ENCODE measurements around the gene CRABP2. TPM values are rescaled to one million over a fixed set of nuclear protein-coding genes. Genes with fewer than 3 reads are reported as not detected.

Gene CRABP2
- total RNA-seq, 2 experiments from 2014 or later, result 0.78 to 0.90 TPM

- no peak overlapping the region for H3K4me3 Mint-ChIP-seq
Observed at GRCh38 chr1:156652131-156652991, 53.0 kb downstream of the CRABP2 start.

More at GRCh38 chr1:156652131-156652991, 53.0 kb downstream of the CRABP2 start:
- TF ChIP-seq CTCF (IDR thresholded peaks at IDR 0.05), result no peak
- H3K27ac Mint-ChIP-seq, result no peak overlapping the region
- H3K36me3 Mint-ChIP-seq (ENCODE audit: low read depth), result no peaks in the 10 kb centered on the region
- H3K9me3 Mint-ChIP-seq, result no peaks in the 10 kb centered on the region
- CTCF ChIA-PET, result interaction anchor here (0.9 to 2.4 kb wide), 6 partner anchors 10 to 36 kb away, joined by 4 to 11 read pairs (median 5); partner anchors contain the start of genes BCAN and HAPLN2
- ATAC-seq (no peak), DNase-seq (peak; percentile 35)
- peaks cover 74% of the 10 kb centered on the region for H3K27me3 Mint-ChIP-seq
- POLR2A ChIA-PET, result interaction anchor here (1.2 to 2.1 kb wide), 2 partner anchors 9 to 10 kb away, joined by 3 to 9 read pairs; no protein-coding TSS in a partner anchor
- peaks cover 9% of the 10 kb centered on the region for H3K4me1 Mint-ChIP-seq (ENCODE audit: low read depth)
- intact Hi-C loops (cut with micrococcal nuclease), result no loop called here

Other genes with a start within 250 kb of the CRABP2 start
- gene MEF2D, start 204.8 kb downstream of the CRABP2 start, total RNA-seq, result 10 to 100 TPM; 35.3 to 35.8 TPM
- 10 to 100 TPM; 14.4 to 14.9 TPM for gene IQGAP3, start 133.0 kb downstream of the CRABP2 start, total RNA-seq
- gene TTC24, start 125.9 kb downstream of the CRABP2 start, total RNA-seq, result 10 to 100 TPM; 19.8 to 20.2 TPM
- 10 to 100 TPM; 65.4 to 68.6 TPM for gene NAXE, start 113.8 kb downstream of the CRABP2 start, total RNA-seq
- 10 to 100 TPM; 50.7 to 51.0 TPM for gene GPATCH4, start 104.1 kb downstream of the CRABP2 start, total RNA-seq
- gene HAPLN2, start 86.2 kb downstream of the CRABP2 start, total RNA-seq, result not detected
- gene BCAN, start 63.5 kb downstream of the CRABP2 start, total RNA-seq, result not detected
- gene NES, start 28.2 kb downstream of the CRABP2 start, total RNA-seq, result not detected
- 10 to 100 TPM; 32.3 to 32.5 TPM for gene METTL25B, start 22.9 kb upstream of the CRABP2 start, total RNA-seq
- 10 to 100 TPM; 40.6 to 44.5 TPM for gene ISG20L2, start 23.2 kb upstream of the CRABP2 start, total RNA-seq
- gene MRPL24, start 35.5 kb upstream of the CRABP2 start, total RNA-seq, result 10 to 100 TPM; 84.2 to 93.6 TPM
- 100 to 1,000 TPM; 232 to 235 TPM for gene HDGF, start 46.1 kb upstream of the CRABP2 start, total RNA-seq
- 10 to 100 TPM; 69.8 to 70.6 TPM for gene PRCC, start 62.0 kb upstream of the CRABP2 start, total RNA-seq
- gene SH2D2A, start 111.3 kb upstream of the CRABP2 start, total RNA-seq, result 100 to 1,000 TPM; 297 to 315 TPM
- under 1 TPM; 0.47 to 0.54 TPM for gene INSRR, start 153.5 kb upstream of the CRABP2 start, total RNA-seq
- 10 to 100 TPM; 23.5 to 25.9 TPM for gene NTRK1, start 155.3 kb upstream of the CRABP2 start, total RNA-seq
- under 1 TPM in 1 of 2 experiments, not detected in 1; 0.07 TPM for gene PEAR1, start 188.1 kb upstream of the CRABP2 start, total RNA-seq
- not detected for gene LRRC71, start 215.0 kb upstream of the CRABP2 start, total RNA-seq